Left cardiac atrium (tissue), 4 donors: ENCODE results near the gene ATP11A. TPM values are rescaled to one million over a fixed set of nuclear protein-coding genes. Genes with fewer than 3 reads are reported as not detected.
A peak's percentile ranks its signal among the peaks of the same experiment; 100 is the strongest.

Source experiments
- ATAC-seq, 2 donors: fragments of 200-7000 bp; cut with Tn5 transposase; one replicate each; pipeline ENCODE4 v1.9.1; 2020; ENCODE audit warnings: mild to moderate bottlenecking in 2 of 2, moderate library complexity in 2 of 2
- DNase-seq: peaks from one replicate; pipeline ENCODE4 v3.0.0-alpha.2; 2020
- intact Hi-C, 2 donors: fragments of 100-400 bp; cut with DNase I; formaldehyde crosslinking; loops; one replicate each; pipeline versions ENCODE4 v1.14.1 to v1.15.1; 2022 to 2023
- total RNA-seq, 2 donors: library from RNA; stranded (reverse); fragmentation: NEBNext Ultra II Directional; extraction: Animal tissue kit (Norgen Biotek cat#: 25700); gene quantifications; one replicate each; pipeline ENCODE4 v1.2.1, GENCODE V29; 2021
- donor health status: DM: no; HTN: yes; CAD: no.
- donor health status: DM: no; HTN: yes; CAD: no; lungs with severe emphysema.
- donor health status: DM: yes; HTN: yes; CAD: no.
- donor health status: Dilated cardiomyopathy.

The ATP11A gene
- total RNA-seq, 2 donors from 2014 or later, result 58.5 to 69.9 TPM

- DNase-seq, result peak; percentile 53
- peak in 1 of 2 donors; percentile 46 for ATAC-seq
- intact Hi-C loops, result no loop called here
Observed at GRCh38 chr13:112931028-112931934, 241.4 kb downstream of the ATP11A start.

DNA sequence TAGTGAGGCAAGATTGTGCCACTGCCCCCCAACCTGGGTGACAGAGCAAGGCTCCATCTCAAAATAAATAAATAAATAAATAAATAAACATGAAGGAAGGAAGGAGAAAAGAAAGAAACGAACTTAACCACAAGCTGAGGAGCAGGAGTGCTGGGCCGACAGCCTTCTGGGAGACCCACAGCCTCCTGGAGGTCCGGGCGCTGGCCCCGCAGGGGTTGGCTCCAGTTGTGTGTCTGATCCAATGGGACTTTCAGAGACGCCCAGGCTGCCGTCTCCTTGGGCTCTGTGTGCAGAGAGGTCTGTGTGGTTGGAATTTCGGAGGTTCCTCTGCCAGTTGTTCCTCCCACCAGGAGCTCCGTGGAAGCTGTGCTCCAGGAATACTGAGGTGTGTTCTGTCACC lies 243.1 kb downstream of the ATP11A start:
- intact Hi-C loops, result no loop called here
- ATAC-seq (no peak), DNase-seq (no peak)

GRCh38 chr13:112933649-112934048 lies 243.8 kb downstream of the ATP11A start:
- DNase-seq, result no peak
- intact Hi-C loops, result no loop called here
- no peak for ATAC-seq

- ATAC-seq (no peak), DNase-seq (no peak)
- intact Hi-C loops, result no loop called here
Observed at GRCh38 chr13:112934078-112934477, 244.2 kb downstream of the ATP11A start.

Other genes starting within 250 kb of the ATP11A start
- gene TUBGCP3, start 101.9 kb upstream of the ATP11A start, total RNA-seq, result 10 to 100 TPM; 18.6 to 19.5 TPM